VCaP (cell line): ENCODE results near the gene CCDC85B.

Experiments
- H3K27ac ChIP-seq: fragments of 450-650 bp; 2 replicates; pipeline ENCODE4 v1.5.1; 2017
- CTCF ChIP-seq: fragments of 450-650 bp; conservative IDR thresholded peaks from 2 replicates; pipeline ENCODE4 v1.5.1; 2017; ENCODE audit warnings: mild to moderate bottlenecking, moderate library complexity

The CCDC85B gene

DNA sequence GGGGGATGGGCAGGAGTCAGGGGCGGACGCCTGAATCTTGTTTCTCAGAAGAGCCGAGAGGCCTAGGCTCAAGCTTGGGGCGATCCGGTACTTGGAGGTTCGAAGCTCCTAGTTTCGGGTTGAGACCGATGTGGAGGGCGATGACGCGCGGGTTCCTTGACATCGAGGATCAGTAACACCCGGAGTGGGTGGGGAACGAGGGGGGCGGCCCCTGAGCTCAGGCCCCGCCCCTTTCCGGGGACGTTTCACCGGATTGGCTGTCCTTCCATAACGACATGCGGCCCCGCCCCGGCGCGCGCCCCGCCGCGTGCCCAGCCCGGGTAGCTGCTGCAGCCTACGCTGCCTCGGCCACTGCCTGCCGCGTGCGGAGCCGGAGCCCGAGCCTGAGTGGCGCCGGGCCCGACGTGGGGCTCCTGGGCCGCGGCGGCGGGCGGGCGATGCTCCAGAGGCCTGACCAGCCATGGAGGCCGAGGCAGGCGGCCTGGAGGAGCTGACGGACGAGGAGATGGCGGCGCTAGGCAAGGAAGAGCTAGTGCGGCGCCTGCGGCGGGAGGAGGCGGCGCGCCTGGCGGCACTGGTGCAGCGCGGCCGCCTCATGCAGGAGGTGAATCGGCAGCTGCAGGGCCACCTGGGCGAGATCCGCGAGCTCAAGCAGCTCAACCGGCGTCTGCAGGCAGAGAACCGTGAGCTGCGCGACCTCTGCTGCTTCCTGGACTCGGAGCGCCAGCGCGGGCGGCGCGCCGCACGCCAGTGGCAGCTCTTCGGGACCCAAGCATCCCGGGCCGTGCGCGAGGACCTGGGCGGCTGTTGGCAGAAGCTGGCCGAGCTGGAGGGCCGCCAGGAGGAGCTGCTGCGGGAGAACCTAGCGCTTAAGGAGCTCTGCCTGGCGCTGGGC is at the start of gene CCDC85B:
Gene CCDC85B (plus strand): TSS at position 350 of the 895 bp plus-strand sequence. CDS start 111 bp downstream, at position 461.
- peak within 1 kb of the TSS; percentile 94 for H3K27ac ChIP-seq
- peak; percentile 42 for TF ChIP-seq CTCF

GRCh38 chr11:65842144-65842543 is 48.3 kb upstream of the CCDC85B start:
- TF ChIP-seq CTCF: no peak
- no peak overlapping the region for H3K27ac ChIP-seq

GRCh38 chr11:65843811-65844210 is 46.7 kb upstream of the CCDC85B start:
- peak overlapping the region; percentile 60 for H3K27ac ChIP-seq
- TF ChIP-seq CTCF: no peak

GRCh38 chr11:65844231-65844872 is 46.1 kb upstream of the CCDC85B start:
- no peak for TF ChIP-seq CTCF
- peak overlapping the region; percentile 60 for H3K27ac ChIP-seq

DNA sequence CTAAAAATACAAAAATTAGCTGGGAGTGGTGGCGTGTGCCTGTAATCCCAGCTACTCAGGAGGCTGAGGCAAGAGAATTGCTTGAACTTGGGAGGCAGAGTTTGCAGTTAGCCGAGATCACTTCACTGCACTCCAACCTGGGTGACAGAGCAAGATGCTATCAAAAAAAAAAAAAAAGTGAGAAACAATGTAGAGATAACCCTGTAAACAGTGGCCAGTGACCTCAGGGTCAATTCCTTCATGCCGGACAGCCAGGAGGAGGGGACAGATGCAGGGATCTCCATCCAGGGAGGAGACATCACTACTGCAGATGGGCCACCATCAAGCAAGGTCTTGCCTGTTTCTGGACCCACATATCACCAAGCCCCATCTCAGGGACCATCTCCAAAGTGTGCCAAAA is 42.7 kb upstream of the CCDC85B start:
- TF ChIP-seq CTCF: no peak
- H3K27ac ChIP-seq: no peak overlapping the region

DNA sequence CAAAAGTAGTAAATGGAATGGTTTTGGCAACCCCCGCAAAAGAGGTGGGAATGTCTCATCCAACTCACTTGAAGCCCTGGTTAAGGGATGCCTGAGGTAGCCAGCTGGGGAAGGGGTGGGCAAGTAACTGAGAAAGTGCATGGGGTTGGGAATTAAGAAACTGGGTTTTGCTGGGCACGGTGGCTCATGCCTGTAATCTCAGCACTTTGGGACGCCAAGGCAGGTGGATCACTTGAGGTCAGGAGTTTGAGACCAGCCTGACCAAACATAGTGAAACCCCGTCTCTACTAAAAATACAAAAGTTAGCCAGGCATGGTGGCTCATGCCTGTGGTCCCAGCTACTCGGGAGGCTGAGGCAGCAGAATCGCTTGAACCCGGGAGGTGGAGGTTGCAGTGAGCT is 41.8 kb upstream of the CCDC85B start:
- peak overlapping the region; percentile 0; the same call in 1 of the 2 replicates for H3K27ac ChIP-seq

- H3K27ac ChIP-seq: peak overlapping the region; percentile 0; the same call in 1 of the 2 replicates
- TF ChIP-seq CTCF: no peak
Measured at GRCh38 chr11:65849366-65849765, 41.1 kb upstream of the CCDC85B start.
